GM12865 (cell line): ENCODE measurements around the gene PCDH17.

Source experiments
- DNase-seq: peaks from one replicate; pipeline ENCODE4 v3.0.0; 2010; ENCODE audit warnings: low read depth
- H3K4me3 ChIP-seq: 2 replicates; pipeline ENCODE4 v1.5.1; 2011; ENCODE audit warnings: mild to moderate bottlenecking, low read depth, low read length, control low read depth
- TF ChIP-seq, protein P1 (sequence below): IDR thresholded peaks from 2 replicates; pipeline ENCODE4 v1.5.1; 2011; ENCODE audit warnings: low read length, control low read depth, low read depth, inconsistent platforms; ENCODE audit not compliant: insufficient read depth; ENCODE audit errors: missing control alignments

Gene PCDH17

DNA sequence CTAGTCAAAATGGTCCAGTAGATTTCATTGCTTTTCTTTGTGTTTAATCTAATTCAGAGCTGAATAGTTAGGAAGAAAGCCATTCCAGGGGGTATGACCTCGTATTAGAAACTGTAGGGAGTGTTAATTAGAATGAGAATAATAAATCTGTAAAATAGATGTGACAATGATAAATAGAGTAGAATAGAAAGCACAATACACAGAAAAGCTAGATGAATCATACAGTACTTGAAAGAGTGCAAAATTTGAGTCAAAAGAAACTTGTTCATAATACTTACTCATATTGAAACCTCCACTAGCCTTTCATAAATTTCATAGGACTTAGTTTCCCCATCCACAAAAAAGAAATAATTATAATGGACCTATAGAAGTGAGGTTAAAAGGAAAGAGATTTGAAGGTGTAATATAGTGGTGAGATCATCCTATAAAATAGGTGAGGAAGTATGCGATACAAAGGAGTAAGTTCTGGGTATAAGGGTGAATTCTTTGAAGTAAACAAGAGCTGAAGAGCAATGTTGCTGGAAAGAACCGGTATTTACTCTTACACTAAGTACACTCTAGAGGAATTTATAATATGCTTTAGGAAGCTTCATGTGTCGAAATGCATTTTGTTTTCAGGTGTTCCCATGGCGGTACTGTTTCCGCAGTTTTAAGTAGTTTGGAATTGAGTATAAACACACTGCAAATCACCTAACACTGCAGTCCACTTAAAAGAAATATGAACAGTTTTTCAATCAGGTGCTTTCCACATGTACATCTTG lies 21.9 kb downstream of the PCDH17 start:
- DNase-seq: no peak
- H3K4me3 ChIP-seq: no peak overlapping the region
- TF ChIP-seq, protein P1, sequence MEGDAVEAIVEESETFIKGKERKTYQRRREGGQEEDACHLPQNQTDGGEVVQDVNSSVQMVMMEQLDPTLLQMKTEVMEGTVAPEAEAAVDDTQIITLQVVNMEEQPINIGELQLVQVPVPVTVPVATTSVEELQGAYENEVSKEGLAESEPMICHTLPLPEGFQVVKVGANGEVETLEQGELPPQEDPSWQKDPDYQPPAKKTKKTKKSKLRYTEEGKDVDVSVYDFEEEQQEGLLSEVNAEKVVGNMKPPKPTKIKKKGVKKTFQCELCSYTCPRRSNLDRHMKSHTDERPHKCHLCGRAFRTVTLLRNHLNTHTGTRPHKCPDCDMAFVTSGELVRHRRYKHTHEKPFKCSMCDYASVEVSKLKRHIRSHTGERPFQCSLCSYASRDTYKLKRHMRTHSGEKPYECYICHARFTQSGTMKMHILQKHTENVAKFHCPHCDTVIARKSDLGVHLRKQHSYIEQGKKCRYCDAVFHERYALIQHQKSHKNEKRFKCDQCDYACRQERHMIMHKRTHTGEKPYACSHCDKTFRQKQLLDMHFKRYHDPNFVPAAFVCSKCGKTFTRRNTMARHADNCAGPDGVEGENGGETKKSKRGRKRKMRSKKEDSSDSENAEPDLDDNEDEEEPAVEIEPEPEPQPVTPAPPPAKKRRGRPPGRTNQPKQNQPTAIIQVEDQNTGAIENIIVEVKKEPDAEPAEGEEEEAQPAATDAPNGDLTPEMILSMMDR: no peak

DNA sequence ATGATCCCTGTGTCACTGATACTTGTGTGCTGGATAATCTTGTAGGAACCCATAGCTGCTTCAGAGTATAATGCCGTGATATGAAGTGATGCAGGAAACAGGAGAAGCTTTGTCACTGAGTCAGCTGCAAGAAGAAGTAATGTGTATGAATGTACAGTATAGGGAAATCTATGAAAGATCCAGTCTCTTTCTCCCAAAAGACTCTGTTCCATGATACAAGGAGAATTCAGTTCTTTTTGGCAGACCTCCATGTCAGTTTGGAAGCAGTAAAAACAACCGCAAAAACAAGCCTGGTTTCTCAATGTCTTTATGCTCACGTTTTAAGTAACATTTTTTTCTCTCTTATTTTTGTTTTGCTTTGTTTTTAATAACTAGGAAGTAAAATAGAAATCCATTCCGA lies 33.9 kb downstream of the PCDH17 start:
- DNase-seq: no peak

DNA sequence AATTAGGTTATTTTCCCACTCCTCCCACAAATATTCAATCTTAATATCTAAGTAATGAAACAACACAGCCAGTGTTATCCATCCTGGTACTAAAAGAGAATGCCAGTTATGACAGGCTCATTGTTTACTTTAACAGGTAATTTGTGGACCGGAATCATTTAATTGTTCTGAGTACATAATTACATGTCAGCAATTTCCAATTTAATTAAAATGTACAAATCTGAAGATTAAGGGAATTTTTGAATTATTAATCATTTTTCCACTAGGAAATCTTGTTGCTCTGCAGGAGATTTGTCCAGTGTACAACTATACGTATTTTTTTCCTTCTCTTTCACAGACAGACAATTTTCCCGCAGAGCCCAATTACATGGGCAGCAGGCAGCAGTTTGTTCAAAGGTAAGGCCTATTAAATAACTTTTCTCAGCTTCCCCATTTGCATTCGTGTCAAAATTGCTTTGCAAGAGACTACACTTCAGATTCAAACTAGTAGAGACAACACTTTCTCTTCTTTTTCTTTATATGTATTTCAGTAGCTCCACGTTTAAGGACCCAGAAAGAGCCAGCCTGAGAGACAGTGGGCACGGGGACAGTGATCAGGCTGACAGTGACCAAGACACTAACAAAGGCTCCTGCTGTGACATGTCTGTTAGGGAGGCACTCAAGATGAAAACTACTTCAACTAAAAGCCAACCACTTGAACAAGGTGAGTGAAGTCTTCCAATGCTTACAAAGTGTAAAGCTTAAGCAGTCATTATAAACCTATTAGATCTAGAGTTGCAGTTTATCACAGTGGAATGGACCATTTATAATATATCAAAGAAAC lies 34.8 kb downstream of the PCDH17 start:
- H3K4me3 ChIP-seq: no peak overlapping the region
- DNase-seq: no peak
- TF ChIP-seq, protein P1: no peak

More for the DNA sequence above, 33.9 kb downstream of the PCDH17 start:
- TF ChIP-seq, protein P1: no peak
- no peak overlapping the region for H3K4me3 ChIP-seq

DNA sequence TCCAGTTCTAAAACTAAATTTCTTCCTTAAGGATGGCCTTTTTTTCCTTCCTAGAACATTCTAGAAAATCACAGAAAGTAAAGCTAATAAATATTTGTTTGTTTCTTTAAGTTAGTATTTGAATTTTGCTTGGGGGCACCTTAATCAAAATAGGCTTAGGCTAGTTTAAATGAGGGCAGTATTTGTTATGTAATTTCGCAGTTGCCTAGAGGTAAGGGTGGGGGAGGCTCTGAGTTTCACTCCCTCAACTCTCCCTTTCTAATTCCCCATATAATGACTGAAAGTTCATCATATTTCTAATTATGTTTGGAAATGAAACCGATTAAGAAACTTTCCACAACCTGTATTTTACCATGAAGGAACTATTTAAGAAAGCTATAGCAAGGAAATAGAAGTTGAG lies 40.6 kb downstream of the PCDH17 start:
- TF ChIP-seq, protein P1: no peak

DNA sequence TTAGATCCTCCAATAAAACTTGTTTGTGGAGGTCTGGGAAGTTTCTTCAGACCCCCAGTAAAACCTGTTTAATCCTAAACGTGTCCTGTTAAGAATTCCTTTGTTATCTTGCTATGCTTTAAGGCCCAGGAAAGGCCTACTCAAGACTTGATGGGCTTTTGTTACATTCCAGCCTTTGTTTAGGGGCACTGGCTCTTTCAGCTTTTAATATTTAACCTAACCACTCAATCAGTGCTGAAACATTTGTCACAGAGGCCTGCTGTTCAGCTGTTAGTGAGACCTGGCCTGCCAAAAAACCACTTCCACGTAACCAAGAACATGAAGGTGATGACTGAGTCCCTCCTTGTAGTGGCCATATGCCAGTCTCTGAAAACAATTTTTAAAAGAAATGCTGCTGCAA lies 41.7 kb downstream of the PCDH17 start:
- H3K4me3 ChIP-seq: no peak overlapping the region
- TF ChIP-seq, protein P1: no peak
- DNase-seq: no peak

More for the DNA sequence above, 40.6 kb downstream of the PCDH17 start:
- H3K4me3 ChIP-seq: no peak overlapping the region
- DNase-seq: no peak

DNA sequence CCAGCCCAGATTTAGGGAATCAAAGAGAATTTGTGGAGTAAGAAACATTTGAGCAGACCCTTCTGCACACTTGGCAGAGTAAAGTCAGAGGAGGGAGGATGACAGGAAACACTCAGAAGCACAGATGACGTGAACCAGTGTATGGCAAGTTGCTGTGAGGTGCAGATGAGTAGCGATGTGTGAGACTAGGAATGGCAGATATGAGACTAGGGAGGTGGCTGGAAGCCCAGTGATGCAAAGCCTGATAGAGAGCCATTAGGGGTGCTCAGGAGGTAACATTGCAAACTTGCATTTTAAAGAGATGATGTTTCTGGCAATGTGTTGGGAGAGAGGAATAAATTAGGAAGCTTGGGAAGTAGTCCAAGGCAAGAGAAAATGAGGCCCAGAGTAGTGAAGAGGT lies 44.0 kb downstream of the PCDH17 start:
- TF ChIP-seq, protein P1: no peak
- H3K4me3 ChIP-seq: no peak overlapping the region
- DNase-seq: no peak
